Measurements from ENCODE around the gene ZFP1.

The ZFP1 gene

DNA sequence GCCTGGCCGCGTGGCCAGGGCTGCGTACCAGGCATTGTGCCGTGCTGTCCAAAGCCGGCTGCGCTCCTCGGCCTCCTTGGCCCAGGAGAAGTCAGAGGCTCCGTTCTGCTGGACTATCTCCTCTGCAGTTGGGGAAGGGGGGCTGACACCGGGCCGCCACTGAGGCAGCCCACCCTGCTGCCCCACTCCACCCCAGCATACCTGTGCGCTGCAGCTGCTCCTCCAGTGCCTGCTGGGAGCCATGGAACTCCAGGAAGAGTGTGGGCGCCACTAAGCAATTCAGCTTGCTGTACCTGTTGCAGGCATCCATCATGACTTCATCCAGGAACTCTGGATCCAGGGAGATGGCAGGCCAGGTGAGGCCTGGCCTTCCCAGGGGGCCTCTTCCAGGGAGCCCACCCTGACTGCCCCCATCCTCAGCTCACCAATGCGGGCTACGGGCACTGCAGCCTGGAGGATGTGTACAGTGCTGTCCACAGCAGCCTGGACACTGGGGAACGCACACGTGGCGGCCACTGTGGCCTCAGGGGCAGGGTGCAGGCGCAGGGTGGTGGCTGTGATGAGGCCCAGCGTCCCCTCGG, 34.7 kb upstream of the ZFP1 start:
- DNase-seq (ENCODE audit: low read depth): no peak

DNA sequence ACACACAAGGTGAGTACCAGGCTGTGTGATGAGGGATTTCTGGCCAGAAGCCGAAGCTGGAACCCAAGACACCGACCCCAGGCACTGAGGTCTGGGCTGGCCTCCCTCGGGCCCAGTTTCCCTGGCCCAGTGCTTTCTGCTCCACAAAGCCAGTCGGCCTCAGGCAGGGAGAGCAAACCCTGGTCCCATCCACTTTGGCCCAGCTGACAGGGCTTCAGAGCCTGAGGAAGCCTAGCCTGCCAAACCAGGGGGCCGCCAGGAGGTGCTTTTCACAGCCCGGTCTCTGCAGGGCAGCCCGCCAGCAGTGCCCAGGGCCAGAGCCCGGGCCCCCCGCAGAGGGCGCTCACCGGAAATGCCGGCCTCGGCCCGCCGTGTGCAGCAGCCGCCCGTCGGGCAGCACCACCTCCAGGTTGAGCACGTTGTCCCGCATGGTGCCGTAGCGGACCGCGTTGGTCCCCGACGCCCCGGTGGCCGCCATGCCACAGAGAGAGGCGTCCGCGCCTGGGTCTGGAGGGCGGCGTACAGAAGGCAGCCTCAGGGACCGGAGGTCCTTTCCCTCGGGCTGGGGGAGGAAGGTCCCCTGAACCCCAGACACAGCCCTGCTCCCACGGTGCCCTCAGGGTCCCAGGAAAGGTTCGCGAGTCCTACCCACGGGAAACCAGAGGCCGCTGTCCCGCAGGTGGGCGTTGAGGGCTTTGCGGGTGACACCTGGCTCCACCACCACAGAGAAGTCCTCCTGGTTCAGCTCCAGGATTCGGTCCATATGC, 34.0 kb upstream of the ZFP1 start:
- DNase-seq (ENCODE audit: low read depth): no peak

GRCh38 chr16:75114946-75115825, 33.1 kb upstream of the ZFP1 start:
- DNase-seq (ENCODE audit: low read depth): no peak

GRCh38 chr16:75116081-75116910, 32.0 kb upstream of the ZFP1 start, which contains the start of gene LDHD:
LDHD (minus strand) TSS chr16:75116780; CDS start chr16:75116720, 60 bp downstream.
- peak; percentile 55 for DNase-seq (ENCODE audit: low read depth)

- no peak for DNase-seq (ENCODE audit: low read depth)
Observed at GRCh38 chr16:75116911-75117245, 31.4 kb upstream of the ZFP1 start.

GRCh38 chr16:75118943-75119539, 29.3 kb upstream of the ZFP1 start:
- no peak for DNase-seq (ENCODE audit: low read depth)

GRCh38 chr16:75120253-75120652, 28.1 kb upstream of the ZFP1 start:
- DNase-seq (ENCODE audit: low read depth): no peak

GRCh38 chr16:75121949-75122568, 26.3 kb upstream of the ZFP1 start:
- DNase-seq (ENCODE audit: low read depth): no peak

- DNase-seq (ENCODE audit: low read depth): no peak
Observed at GRCh38 chr16:75122609-75123008, 25.7 kb upstream of the ZFP1 start.

GRCh38 chr16:75127713-75128415, 20.5 kb upstream of the ZFP1 start:
- no peak for DNase-seq (ENCODE audit: low read depth)

DNA sequence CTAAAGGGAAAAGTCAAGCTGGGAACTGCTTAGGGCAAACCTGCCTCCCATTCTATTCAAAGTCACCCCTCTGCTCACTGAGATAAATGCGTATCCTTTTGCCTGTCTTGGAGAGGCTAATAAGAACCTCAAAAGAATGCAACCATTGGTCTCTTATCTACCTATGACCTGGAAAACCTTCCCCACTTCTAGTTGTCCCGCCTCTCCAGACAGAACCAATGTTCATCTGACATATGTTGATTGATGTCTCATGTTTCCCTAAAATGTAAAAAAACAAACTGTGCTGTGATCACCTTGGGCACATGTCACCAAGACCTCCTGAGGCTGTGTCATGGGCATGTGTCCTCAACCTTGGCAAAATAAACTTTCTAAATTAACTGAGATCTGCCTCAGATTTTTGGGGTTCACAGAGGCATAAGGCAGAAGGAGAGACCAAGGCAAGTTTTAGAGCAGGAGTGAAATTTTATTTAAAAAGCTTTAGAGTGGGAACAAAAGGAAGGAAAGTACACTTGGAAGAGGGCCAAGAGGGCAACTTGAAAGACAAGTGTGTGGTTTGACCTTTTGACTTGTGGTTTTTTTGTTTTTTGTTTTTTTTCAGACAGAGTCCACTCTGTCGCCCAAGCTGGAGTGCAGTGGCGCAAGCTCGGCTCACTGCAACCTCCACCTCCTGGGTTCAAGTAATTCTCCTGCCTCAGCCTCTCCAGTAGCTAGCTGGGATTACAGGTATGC, 18.7 kb upstream of the ZFP1 start:
- DNase-seq (ENCODE audit: low read depth): peak; percentile 49

DNA sequence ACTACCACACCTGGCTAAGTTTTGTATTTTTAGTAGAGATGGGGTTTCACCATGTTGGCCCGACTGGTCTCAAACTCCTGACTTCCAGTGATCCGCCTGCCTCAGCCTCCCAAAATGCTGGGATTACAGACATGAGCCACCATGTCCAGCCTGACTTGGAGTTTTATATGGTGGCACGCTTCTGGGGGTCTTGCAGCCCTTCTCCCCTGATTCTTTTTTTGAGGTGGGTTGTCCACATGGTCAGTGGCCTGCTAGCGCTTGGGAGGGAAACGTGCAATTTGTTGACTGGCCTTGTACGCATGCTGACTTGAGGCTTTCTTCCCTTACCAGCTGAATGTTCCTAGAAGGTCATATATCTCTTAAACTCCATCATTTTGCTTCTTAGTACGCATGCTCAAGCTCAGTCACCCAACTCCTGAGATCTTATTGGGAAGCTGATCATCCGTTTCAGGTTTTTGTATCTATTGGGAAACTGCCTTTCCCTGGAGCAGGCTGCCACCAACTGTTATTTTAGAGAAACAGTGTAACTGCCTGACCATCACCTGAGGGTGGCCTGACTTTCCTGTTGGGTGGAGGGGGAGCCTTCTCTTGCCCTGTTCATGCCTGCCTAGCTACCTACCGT, 18.1 kb upstream of the ZFP1 start:
- no peak for DNase-seq (ENCODE audit: low read depth)

DNA sequence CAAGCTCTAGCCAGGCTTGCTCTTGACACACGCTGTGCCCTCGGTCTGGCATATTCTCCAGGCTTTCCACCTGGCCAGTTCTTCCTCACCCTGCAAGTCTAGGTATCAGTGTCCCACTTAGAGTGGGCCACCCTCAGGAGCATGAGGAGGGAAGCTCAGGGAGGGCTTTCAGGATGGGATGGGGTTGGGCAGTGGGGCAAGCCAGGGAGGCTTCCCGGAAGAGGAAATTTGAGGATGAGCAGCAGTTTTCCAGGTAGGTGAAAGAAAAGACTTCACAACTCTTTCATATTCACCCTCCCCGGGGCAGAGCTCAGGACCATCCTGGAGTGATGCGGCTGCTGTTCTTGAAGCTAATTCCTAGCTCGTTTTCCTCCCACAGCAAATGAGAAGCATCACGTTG, 17.2 kb upstream of the ZFP1 start:
- no peak for DNase-seq (ENCODE audit: low read depth)

DNA sequence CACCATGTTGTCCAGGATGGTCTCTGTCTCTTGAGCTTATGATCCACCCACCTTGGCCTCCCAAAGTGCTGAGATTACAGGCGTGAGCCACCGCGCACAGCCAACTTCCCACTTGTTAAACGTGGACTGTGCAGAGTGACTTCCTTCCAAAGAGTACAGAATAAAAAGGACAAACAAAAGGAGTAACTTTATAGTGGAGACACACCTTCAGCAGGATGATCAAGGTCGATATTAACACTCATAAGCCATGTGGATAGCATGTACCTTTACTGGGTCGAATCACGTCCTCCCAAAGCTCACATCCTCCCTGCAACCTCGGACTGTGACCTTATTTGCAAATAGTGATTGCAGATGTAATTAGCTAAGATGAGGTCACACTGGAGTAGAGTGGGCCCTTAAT, 10.1 kb upstream of the ZFP1 start:
- no peak for DNase-seq (ENCODE audit: low read depth)

- DNase-seq (ENCODE audit: low read depth): peak; percentile 15
Observed at GRCh38 chr16:75138636-75139035, 9.7 kb upstream of the ZFP1 start.

- no peak for DNase-seq (ENCODE audit: low read depth)
Observed at GRCh38 chr16:75139498-75139897, 8.8 kb upstream of the ZFP1 start.

DNA sequence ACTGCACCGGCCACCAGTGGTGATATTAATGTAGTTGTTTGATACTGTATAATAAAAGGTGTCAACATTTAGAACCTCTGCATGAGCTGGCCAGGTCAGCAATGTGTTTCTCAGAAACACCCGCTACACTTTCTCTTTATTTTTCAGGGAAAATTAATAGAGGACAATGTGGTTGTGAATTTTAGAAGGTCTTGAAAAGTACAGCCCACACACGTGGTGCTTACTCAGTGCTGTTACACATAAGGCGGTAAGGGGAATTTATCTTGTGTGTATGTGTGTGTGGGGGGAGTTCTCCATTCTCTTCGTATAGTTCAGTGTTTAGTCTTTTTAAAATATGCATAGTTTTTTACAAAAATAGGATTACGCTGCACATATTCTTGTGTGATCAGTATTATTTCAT, 4.4 kb upstream of the ZFP1 start:
- no peak for DNase-seq (ENCODE audit: low read depth)

GRCh38 chr16:75147968-75148310, 385 bp upstream of the ZFP1 start:
- DNase-seq (ENCODE audit: low read depth): no peak

GRCh38 chr16:75151798-75152197, 3.5 kb downstream of the ZFP1 start:
- no peak for DNase-seq (ENCODE audit: low read depth)

DNA sequence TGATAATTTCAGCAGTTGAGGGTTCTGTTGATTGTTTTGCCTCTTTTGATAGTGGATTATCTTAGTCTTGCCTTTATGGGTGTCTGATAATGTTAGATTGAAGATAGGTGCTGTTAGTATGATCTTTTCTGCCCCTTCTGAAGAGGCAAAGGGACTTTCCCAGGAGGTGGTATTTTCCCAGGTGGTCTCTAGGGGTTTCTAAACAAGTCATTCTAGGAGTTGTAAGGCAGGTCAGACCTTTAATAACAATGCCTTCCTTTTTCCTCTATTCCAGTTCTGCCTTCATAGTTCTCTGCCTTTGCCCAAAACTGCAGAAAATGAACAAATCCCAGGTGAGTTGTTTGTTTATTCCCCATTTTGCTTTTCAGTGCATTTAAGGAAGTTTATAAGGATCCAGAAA, 4.3 kb downstream of the ZFP1 start:
- no peak for DNase-seq (ENCODE audit: low read depth)
